GM12878 (cell line): ENCODE results near the gene SLC12A1. TPM values are rescaled to one million over a fixed set of nuclear protein-coding genes. Genes with fewer than 3 reads are reported as not detected.

ENCODE experiments used
- ATAC-seq: fragments of 200-7000 bp; cut with Tn5 transposase; 3 replicates; pipeline ENCODE4 v1.9.1; 2020; ENCODE audit warnings: mild to moderate bottlenecking, moderate library complexity
- BruUV-seq: library from RNA; stranded (reverse); fragments of 400-500 nt; replicated peaks from 2 replicates; lab custom pipeline; 2021; lab: Mats Ljungman, UMichigan
- CTCF ChIA-PET: fragments of 300-600 bp; sonication (Branson Sonifier 250); formaldehyde crosslinking; extraction: SDS; loops from one replicate; lab custom pipeline; 2021; ENCODE audit warnings: inconsistent platforms; lab: Yijun Ruan, JAX
- POLR2A ChIA-PET: fragments of 350-600 bp; formaldehyde crosslinking; extraction: SDS; loops from one replicate; lab custom pipeline; 2021; ENCODE audit warnings: inconsistent platforms; lab: Charles Lee
- RAD21 ChIA-PET: fragments of 300-600 bp; sonication (Branson Sonifier 250); formaldehyde crosslinking; loops from one replicate; lab custom pipeline; 2023; ENCODE audit warnings: antibody characterized with exemption; ENCODE audit not compliant: unreplicated experiment; lab: Charles Lee
- SMC1A ChIA-PET: fragments of 300-600 bp; sonication (Branson Sonifier 250); formaldehyde crosslinking; loops from one replicate; lab custom pipeline; 2023; ENCODE audit not compliant: unreplicated experiment, uncharacterized antibody; lab: Charles Lee
- DNase-seq: peaks from one replicate; pipeline ENCODE4 v3.0.0-alpha.2; 2011; ENCODE audit warnings: low read depth, low spot score
- FAIRE-seq: peaks from 3 replicates; lab custom pipeline; 2011; peaks lifted over from hg19 to GRCh38; lab: Jason Lieb, UNC
- H2AFZ ChIP-seq: 2 replicates; pipeline ENCODE4 v1.6.0; 2011; ENCODE audit warnings: low read depth, low read length, control low read depth; ENCODE audit not compliant: control insufficient read depth
- H3K27ac ChIP-seq: 2 replicates; pipeline ENCODE4 v1.5.1; 2011; ENCODE audit warnings: control low read depth; ENCODE audit not compliant: control insufficient read depth, insufficient read depth
- H3K27me3 ChIP-seq, 2 experiments: replicated peaks in 1 of 2; 2 replicates each; pipeline versions ENCODE4 v1.6.0 to v1.6.1; 2011; ENCODE audit warnings: low read length in 1 of 2; ENCODE audit not compliant: control insufficient read depth in 2 of 2, insufficient read depth in 2 of 2
- H3K36me3 ChIP-seq, 2 experiments: 2 replicates each; pipeline ENCODE4 v1.5.1; 2011; ENCODE audit warnings: low read length in 1 of 2; ENCODE audit not compliant: control insufficient read depth in 2 of 2, insufficient read depth in 2 of 2
- H3K4me1 ChIP-seq: 2 replicates; pipeline ENCODE4 v1.6.1; 2011; ENCODE audit warnings: mild to moderate bottlenecking, low read length, moderate library complexity, mixed read lengths; ENCODE audit not compliant: control insufficient read depth, insufficient read depth
- H3K4me2 ChIP-seq: 2 replicates; pipeline ENCODE4 v1.6.0; 2011; ENCODE audit warnings: control low read depth; ENCODE audit not compliant: control insufficient read depth, insufficient read depth
- H3K4me3 ChIP-seq: fragments of 200-600 bp; sonication (generic); 2 replicates; pipeline ENCODE4 v1.5.1; 2016
- H3K79me2 ChIP-seq: 2 replicates; pipeline ENCODE4 v1.6.0; 2011; ENCODE audit warnings: low read length; ENCODE audit not compliant: control insufficient read depth, insufficient read depth
- H3K9ac ChIP-seq: 2 replicates; pipeline ENCODE4 v1.8.0; 2011; ENCODE audit warnings: low read length, control low read depth, mixed read lengths; ENCODE audit not compliant: control insufficient read depth, insufficient read depth
- H3K9me3 ChIP-seq: replicated peaks from 3 replicates; pipeline ENCODE4 v1.5.1; 2011; ENCODE audit warnings: mild to moderate bottlenecking, low read length; ENCODE audit not compliant: control insufficient read depth, insufficient read depth
- H4K20me1 ChIP-seq: 2 replicates; pipeline ENCODE4 v1.6.0; 2011; ENCODE audit not compliant: control insufficient read depth, insufficient read depth
- ATF7 ChIP-seq: fragments of 450-650 bp; IDR thresholded peaks from 2 replicates; pipeline ENCODE4 v1.6.1; 2016; ENCODE audit warnings: low read depth, mild to moderate bottlenecking
- IKZF1 ChIP-seq: fragments of 450-650 bp; conservative IDR thresholded peaks from 2 replicates; pipeline ENCODE4 v1.6.1; 2017; ENCODE audit warnings: antibody characterized with exemption, mild to moderate bottlenecking
- MYC ChIP-seq: IDR thresholded peaks from 2 replicates; pipeline ENCODE4 v1.6.1; 2011; ENCODE audit warnings: mild to moderate bottlenecking, low read length, moderate library complexity, inconsistent platforms; ENCODE audit not compliant: insufficient read depth, insufficient replicate concordance, insufficient read length, severe bottlenecking
- NR2C2 ChIP-seq: IDR thresholded peaks from 2 replicates; pipeline ENCODE4 v1.6.1; 2011; ENCODE audit warnings: borderline replicate concordance, low read depth; ENCODE audit not compliant: control insufficient read depth, insufficient read length
- PAX8 ChIP-seq: fragments of 450-650 bp; IDR thresholded peaks from 2 replicates; pipeline ENCODE4 v1.6.1; 2017; ENCODE audit warnings: mild to moderate bottlenecking, moderate library complexity
- POLR2AphosphoS5 ChIP-seq: IDR thresholded peaks from 2 replicates; pipeline ENCODE4 v1.6.1; 2011; ENCODE audit warnings: mild to moderate bottlenecking, low read length, inconsistent platforms
- RAD21 ChIP-seq: IDR thresholded peaks from 2 replicates; pipeline ENCODE4 v1.6.1; 2011; ENCODE audit warnings: mild to moderate bottlenecking, low read depth, low read length, moderate library complexity; ENCODE audit not compliant: insufficient read depth
- RUNX3 ChIP-seq: IDR thresholded peaks from 2 replicates; pipeline ENCODE4 v1.6.1; 2012; ENCODE audit warnings: low read length, inconsistent platforms
- SMC3 ChIP-seq: IDR thresholded peaks from 2 replicates; pipeline ENCODE4 v1.6.1; 2011; ENCODE audit warnings: low read length, improper control_type of control experiment, borderline replicate concordance
- TCF7 ChIP-seq: IDR thresholded peaks from 2 replicates; pipeline ENCODE4 v1.6.1; 2014; ENCODE audit warnings: antibody characterized with exemption, borderline replicate concordance
- YY1 ChIP-seq: IDR thresholded peaks from 2 replicates; pipeline ENCODE4 v1.6.1; 2011; ENCODE audit warnings: low read depth, mild to moderate bottlenecking, low read length
- ZBED1 ChIP-seq: IDR thresholded peaks from 2 replicates; pipeline ENCODE4 v1.6.1; 2016; ENCODE audit warnings: borderline replicate concordance
- ZSCAN29 ChIP-seq: fragments of 450-650 bp; IDR thresholded peaks from 2 replicates; pipeline ENCODE4 v1.6.1; 2017; ENCODE audit warnings: mild to moderate bottlenecking, moderate library complexity
- WGBS: methylation state at CpG from one replicate; pipeline ENCODE4 v1.1.6; 2016; ENCODE audit warnings: low lambda C conversion rate; ENCODE audit not compliant: insufficient replicate concordance, insufficient coverage; ENCODE audit errors: missing lambda C conversion rate; 5-methylcytosine and 5-hydroxymethylcytosine counted together
- in situ Hi-C: fragments of 300-500 bp; cut with MboI; formaldehyde crosslinking; loops from 9 replicates; pipeline ENCODE4 v1.14.3; 2018; ENCODE audit warnings: mixed read lengths
- intact Hi-C: fragments of 100-400 bp; cut with micrococcal nuclease; formaldehyde crosslinking; loops from one replicate; pipeline ENCODE4 v1.14.2; 2022; ENCODE audit not compliant: unreplicated experiment
- polyA plus RNA-seq, 11 experiments: library from polyadenylated mRNA; depleted of rRNA in 4 of 11; unstranded in 6 of 11; stranded (reverse) in 5 of 11; fragments of >200 nt; fragmentation: Nextera tagmentation in 4 of 11; fragmentation: Illumina TruSeq in 1 of 11; extraction: Ambion mirVana in 4 of 11; extraction: Trizol in 1 of 11; gene quantifications; 1 replicate in 1 of 11; 2 replicates in 10 of 11; pipeline versions ENCODE4 v1.2.1 to v1.2.3, GENCODE V29; 2011 to 2016; ENCODE audit warnings: inconsistent platforms in 2 of 11, missing spikeins in 2 of 11, low read depth in 1 of 11
- total RNA-seq, 4 experiments: library from RNA; depleted of rRNA in 3 of 4; stranded (reverse); fragments of >200 nt in 3 of 4; fragmentation: Illumina TruSeq in 1 of 4; extraction: Trizol in 1 of 4; gene quantifications; 2 replicates each; pipeline versions ENCODE4 v1.2.1 to v1.2.3, GENCODE V29; 2013 to 2021
- TF ChIP-seq, protein P1 (sequence below), 3 experiments: IDR thresholded peaks in 2 of 3; conservative IDR thresholded peaks in 1 of 3; 2 replicates each; pipeline ENCODE4 v1.5.1; 2011; ENCODE audit warnings: low read depth in 3 of 3, low read length in 3 of 3, mild to moderate bottlenecking in 3 of 3, control low read depth in 2 of 3, moderate library complexity in 2 of 3, inconsistent platforms in 1 of 3, mixed read lengths in 1 of 3; ENCODE audit not compliant: control insufficient read depth in 2 of 3, insufficient read depth in 1 of 3; ENCODE audit errors: extremely low read depth in 1 of 3
- TF ChIP-seq, protein P2 (sequence below): IDR thresholded peaks from 2 replicates; pipeline ENCODE4 v1.6.1; 2012; ENCODE audit warnings: low read length, inconsistent platforms

SLC12A1 gene
- total and polyA plus RNA-seq, 10 of the 15 experiments (the other 5 are each of a cell fraction or from before 2014, with no cell fraction given) = under 0.01 TPM; not detected in 9

DNA sequence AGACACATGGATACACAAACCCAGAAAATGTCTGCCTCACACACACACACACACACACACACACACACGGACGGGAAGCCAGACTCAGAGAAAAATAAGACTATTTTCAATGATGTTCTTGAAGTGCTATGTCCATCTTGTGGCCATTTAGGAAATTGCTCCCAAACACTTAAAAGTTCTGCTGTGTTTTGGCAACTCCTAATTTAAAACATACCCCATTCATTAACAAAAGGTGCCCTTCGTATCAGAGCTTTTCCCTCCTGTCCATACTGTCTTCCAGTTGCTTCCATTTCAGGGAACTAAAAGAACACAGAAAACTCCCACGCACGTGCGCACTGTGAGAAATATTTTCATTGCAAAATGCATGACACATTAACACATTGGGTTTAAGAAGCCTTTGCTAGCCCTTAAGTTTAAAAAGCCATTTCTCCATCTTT is 44.6 kb downstream of the SLC12A1 start:
- Histone ChIP-seq H3K27me3 (no peaks in the 10 kb centered on the region; a peak in 2 of 4 replicates), H3K4me2 (no peak overlapping the region), H2AFZ (no peak overlapping the region), H3K9ac (no peak overlapping the region), H3K36me3 (no peaks in the 10 kb centered on the region), H3K4me3 (no peak overlapping the region), H3K4me1 (no peaks in the 10 kb centered on the region), H4K20me1 (no peaks in the 10 kb centered on the region), H3K27ac (no peak overlapping the region), H3K79me2 (no peaks in the 10 kb centered on the region), H3K9me3 (no peaks in the 10 kb centered on the region)
- intact Hi-C loops = loop anchor here (5.0 kb wide), 1 partner anchor 248 kb away; no protein-coding TSS in a partner anchor
- POLR2A ChIA-PET = no interaction called here
- CTCF ChIA-PET = interaction anchor here (0.9 to 1.6 kb wide), 4 partner anchors 36 to 539 kb away, joined by 3 to 4 read pairs (median 4); no protein-coding TSS in a partner anchor
- TF ChIP-seq MYC = no peak
- TF ChIP-seq RUNX3 = 0 out of 2 replicates have a peak, but pooled peaks have one; percentile 18
- TF ChIP-seq, protein P1, sequence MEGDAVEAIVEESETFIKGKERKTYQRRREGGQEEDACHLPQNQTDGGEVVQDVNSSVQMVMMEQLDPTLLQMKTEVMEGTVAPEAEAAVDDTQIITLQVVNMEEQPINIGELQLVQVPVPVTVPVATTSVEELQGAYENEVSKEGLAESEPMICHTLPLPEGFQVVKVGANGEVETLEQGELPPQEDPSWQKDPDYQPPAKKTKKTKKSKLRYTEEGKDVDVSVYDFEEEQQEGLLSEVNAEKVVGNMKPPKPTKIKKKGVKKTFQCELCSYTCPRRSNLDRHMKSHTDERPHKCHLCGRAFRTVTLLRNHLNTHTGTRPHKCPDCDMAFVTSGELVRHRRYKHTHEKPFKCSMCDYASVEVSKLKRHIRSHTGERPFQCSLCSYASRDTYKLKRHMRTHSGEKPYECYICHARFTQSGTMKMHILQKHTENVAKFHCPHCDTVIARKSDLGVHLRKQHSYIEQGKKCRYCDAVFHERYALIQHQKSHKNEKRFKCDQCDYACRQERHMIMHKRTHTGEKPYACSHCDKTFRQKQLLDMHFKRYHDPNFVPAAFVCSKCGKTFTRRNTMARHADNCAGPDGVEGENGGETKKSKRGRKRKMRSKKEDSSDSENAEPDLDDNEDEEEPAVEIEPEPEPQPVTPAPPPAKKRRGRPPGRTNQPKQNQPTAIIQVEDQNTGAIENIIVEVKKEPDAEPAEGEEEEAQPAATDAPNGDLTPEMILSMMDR (IDR thresholded peaks at IDR 0.05 in 2 of 3, conservative IDR thresholded peaks at IDR 0.05 in 1 of 3; ENCODE audit: control insufficient read depth in 2 of 3, extremely low read depth in 1 of 3, insufficient read depth in 1 of 3, low read depth in 3 of 3, low read length in 3 of 3) = peak; percentile 71 to 73 (median 73)
- TF ChIP-seq ZBED1 = no peak
- TF ChIP-seq SMC3 = peak; percentile 67; the same call in 1 of the 2 replicates
- no peak for TF ChIP-seq POLR2AphosphoS5
- TF ChIP-seq, protein P2, sequence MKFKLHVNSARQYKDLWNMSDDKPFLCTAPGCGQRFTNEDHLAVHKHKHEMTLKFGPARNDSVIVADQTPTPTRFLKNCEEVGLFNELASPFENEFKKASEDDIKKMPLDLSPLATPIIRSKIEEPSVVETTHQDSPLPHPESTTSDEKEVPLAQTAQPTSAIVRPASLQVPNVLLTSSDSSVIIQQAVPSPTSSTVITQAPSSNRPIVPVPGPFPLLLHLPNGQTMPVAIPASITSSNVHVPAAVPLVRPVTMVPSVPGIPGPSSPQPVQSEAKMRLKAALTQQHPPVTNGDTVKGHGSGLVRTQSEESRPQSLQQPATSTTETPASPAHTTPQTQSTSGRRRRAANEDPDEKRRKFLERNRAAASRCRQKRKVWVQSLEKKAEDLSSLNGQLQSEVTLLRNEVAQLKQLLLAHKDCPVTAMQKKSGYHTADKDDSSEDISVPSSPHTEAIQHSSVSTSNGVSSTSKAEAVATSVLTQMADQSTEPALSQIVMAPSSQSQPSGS = no peak
- TF ChIP-seq ATF7 = no peak
- no peak for TF ChIP-seq TCF7
- no peak for TF ChIP-seq IKZF1
- TF ChIP-seq PAX8 = no peak
- TF ChIP-seq NR2C2 = no peak
- TF ChIP-seq YY1 = peak; percentile 65; the same call in 1 of the 2 replicates
- TF ChIP-seq ZSCAN29 = no peak
- TF ChIP-seq RAD21 = peak; percentile 70
- BruUV-seq = no TSS peak
- 39% methylated on average over 6 of the region's 6 CpGs for WGBS
- ATAC-seq (peak; percentile 66), FAIRE-seq (peak; percentile 86), DNase-seq (peak; percentile 17)
- in situ Hi-C loops = loop anchor here (10.0 to 25.0 kb wide), 2 partner anchors 763 to 1056 kb away; no protein-coding TSS in a partner anchor
- SMC1A ChIA-PET = no interaction called here
- RAD21 ChIA-PET = no interaction called here
